Fibroblast of pulmonary artery (primary cell): Measurements from ENCODE around the gene OSCP1.

Experiments
- DNase-seq: peaks from one replicate; pipeline ENCODE4 v3.0.0-alpha.2; 2010; ENCODE audit warnings: low read depth
- H3K4me3 ChIP-seq: replicated peaks from 2 replicates; pipeline ENCODE4 v1.5.1; 2011; ENCODE audit warnings: low read depth, mild to moderate bottlenecking, control low read depth, low read length, moderate library complexity
- TF ChIP-seq, protein P1 (sequence below): IDR thresholded peaks from 2 replicates; pipeline ENCODE4 v1.5.1; 2011; ENCODE audit warnings: mild to moderate bottlenecking, control low read depth, low read length, inconsistent platforms; ENCODE audit errors: missing control alignments

The OSCP1 gene

DNA sequence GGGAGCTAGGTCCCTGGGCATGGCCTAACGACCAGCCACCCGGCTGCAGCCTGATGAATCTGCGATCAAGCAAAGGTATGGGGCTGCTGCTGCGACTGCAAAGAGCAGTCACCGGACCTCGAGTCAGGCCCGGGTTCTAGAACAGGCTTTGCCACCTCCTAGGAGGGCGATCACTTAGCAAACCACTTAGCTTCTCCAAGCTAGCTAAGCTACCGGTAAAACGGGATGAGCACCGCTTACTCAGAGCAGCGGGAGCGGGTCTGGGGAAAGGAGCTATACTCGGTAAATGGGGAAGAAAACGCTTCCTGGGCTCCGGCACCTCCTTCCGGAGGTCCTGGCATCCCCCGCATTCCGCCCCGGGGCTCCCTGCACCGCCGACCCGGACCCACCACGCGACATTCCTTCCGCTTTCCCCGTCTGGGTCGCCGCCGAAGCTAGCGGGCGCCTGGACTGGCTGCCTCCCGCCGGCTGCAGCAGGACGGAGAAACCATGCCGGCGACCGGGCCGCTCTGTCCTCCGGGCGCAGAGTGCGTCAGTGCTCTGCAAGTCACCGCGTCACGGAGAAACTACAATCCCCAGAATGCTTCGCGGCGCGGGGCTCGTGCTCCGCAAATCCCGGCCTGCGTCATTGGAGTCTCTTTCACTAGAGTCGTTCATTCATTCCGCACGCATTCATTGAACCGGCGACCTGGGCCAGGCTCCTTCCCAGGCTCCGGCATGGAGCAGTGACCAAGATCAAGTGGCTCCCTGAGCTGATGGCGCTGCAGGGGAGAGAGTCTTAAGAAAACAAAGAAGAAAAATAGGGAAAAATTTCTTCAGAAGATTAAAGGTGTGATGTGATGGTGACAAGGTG lies 52.6 kb downstream of the OSCP1 start, which contains the start of gene LSM10:
Gene LSM10 (minus strand): TSS at position 531 of the 853 bp plus-strand sequence. CDS start 3,779 bp downstream, outside the sequence.
- peak; percentile 95 for DNase-seq
- H3K4me3 ChIP-seq: peak within 1 kb of the TSS; percentile 92
- TF ChIP-seq, protein P1, sequence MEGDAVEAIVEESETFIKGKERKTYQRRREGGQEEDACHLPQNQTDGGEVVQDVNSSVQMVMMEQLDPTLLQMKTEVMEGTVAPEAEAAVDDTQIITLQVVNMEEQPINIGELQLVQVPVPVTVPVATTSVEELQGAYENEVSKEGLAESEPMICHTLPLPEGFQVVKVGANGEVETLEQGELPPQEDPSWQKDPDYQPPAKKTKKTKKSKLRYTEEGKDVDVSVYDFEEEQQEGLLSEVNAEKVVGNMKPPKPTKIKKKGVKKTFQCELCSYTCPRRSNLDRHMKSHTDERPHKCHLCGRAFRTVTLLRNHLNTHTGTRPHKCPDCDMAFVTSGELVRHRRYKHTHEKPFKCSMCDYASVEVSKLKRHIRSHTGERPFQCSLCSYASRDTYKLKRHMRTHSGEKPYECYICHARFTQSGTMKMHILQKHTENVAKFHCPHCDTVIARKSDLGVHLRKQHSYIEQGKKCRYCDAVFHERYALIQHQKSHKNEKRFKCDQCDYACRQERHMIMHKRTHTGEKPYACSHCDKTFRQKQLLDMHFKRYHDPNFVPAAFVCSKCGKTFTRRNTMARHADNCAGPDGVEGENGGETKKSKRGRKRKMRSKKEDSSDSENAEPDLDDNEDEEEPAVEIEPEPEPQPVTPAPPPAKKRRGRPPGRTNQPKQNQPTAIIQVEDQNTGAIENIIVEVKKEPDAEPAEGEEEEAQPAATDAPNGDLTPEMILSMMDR: no peak

DNA sequence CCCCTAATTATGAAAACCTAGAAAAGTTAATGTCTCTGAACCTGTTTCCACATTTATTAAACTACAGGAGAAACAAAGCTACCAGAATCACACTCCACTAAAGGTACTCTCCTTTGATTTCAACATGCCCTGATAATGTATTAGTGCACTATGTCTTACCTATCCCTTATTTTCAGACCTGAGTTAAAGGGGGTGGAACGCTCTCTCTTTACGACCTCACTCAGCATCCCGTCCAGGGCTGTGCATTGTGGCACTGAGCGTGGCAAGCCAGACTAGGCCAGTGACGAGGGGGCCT lies 53.2 kb downstream of the OSCP1 start:
- peak overlapping the region; percentile 92 for H3K4me3 ChIP-seq
- no peak for DNase-seq
- TF ChIP-seq, protein P1: no peak

DNA sequence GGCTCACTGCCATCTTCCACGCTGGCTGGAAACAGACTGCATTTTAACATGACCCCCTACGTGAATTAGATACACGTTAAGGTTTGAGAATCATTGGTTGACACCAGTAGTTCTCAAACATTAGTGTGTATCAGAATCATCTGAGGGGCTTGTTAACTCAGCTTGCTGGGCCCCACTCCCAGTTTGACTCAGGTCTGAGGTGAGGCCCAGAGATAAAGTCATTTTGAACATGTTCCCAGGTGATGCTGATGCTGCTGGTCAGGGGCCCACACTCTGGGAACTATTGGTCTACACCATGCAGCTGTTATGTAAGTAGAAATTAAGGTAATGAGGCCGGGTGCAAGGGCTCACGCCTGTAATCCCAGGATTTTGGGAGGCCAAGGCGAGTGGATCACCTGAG lies 53.9 kb downstream of the OSCP1 start:
- H3K4me3 ChIP-seq: no peak overlapping the region
- DNase-seq: no peak
- TF ChIP-seq, protein P1: no peak

DNA sequence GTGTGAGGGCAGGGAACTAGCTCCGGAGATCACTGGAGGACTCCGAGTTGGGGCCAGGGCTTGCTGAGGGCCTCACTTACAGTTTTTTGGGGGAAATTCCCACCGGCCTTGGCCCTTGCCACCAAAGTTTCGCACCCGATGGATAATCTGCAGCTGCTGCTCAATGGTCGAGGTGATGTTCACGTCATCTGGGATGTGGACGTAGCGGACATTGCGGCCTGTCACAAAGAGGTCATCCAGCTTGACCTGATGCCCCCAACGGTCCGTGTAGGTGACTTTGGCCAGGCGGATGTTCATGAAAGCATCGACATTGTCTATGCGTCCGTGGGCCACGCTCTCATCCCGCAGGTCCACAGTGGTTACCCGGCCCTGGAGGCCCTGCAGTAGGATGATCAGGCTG lies 56.6 kb downstream of the OSCP1 start:
- TF ChIP-seq, protein P1: no peak
- no peak overlapping the region for H3K4me3 ChIP-seq
- DNase-seq: no peak

DNA sequence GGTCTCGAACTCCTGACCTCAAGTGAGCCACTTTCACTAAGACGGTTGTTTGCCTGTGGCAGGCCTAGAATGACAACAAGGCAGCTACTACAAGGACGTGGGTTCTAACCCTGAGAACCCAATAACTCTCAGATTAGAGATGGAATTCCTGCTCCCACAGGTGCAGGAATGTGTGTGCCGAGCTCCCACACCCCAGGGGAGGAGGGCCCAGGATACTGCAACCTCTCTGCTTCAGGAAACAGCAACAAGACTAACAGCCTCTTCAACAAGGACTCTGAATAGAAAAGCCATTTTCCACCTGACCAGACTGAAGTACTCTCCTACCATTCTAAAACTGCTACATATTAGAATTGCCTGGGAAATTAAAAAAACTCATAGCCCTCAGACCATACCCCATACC lies 57.4 kb downstream of the OSCP1 start:
- TF ChIP-seq, protein P1: no peak
- DNase-seq: no peak

DNA sequence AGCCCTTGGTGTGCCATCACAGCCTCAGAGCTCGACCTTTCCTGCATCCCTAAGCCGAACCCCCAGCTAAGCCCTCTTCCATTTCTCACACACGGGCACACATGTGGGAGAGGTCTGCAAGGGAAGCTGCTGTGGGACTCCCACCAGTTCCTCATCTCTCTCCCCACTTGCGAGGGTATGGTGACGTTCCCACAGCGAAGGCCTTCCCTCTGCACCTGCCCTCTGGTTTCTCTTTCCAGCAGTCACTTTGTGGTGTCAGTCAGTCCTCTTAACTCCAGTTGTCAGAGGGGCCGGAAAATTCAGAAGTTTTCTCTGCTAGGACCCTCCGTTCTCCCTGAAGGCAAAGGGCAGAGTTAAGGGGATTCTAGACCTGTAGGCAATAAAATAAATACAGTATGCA lies 59.0 kb downstream of the OSCP1 start:
- TF ChIP-seq, protein P1: no peak
- no peak for DNase-seq
- H3K4me3 ChIP-seq: no peak overlapping the region

More for the DNA sequence above, 57.4 kb downstream of the OSCP1 start:
- no peak overlapping the region for H3K4me3 ChIP-seq

DNA sequence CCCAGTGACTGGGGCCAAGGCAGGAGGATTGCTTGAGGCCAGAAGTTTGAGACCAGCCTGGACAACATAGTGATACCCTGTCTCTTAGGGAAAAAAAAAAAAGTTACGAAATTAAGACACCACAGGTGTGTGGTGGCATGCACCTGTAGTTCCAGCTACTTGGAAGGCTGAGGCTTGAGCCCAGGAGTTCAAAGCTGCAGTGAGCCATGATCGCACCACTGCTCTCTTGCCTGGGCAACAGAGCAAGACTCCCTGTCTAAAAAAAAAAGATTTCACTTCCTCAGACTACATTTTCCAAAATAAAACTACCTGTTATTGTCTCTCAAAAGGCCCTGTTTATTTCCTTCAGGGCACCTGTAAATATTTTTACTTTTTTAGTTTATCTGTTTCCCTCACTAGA lies 59.8 kb downstream of the OSCP1 start:
- no peak for DNase-seq
- H3K4me3 ChIP-seq: no peak overlapping the region
- TF ChIP-seq, protein P1: no peak
